MV-4-11 (cell line): ENCODE results near the gene LIME1.

ENCODE experiments used
- DNase-seq: peaks from one replicate; lab custom pipeline; 2025; lab: John Stamatoyannopoulos, UW

LIME1 gene

GRCh38 chr20:63749597-63750508 lies 13.4 kb downstream of the LIME1 start:
- no peak for DNase-seq

- peak; percentile 39 for DNase-seq
Observed at GRCh38 chr20:63750807-63751470, 14.5 kb downstream of the LIME1 start.

- DNase-seq: no peak
Observed at GRCh38 chr20:63751471-63752271, 15.2 kb downstream of the LIME1 start.

- no peak for DNase-seq
Observed at GRCh38 chr20:63752411-63753101, 16.1 kb downstream of the LIME1 start.

GRCh38 chr20:63753381-63753780 lies 16.9 kb downstream of the LIME1 start:
- no peak for DNase-seq

DNA sequence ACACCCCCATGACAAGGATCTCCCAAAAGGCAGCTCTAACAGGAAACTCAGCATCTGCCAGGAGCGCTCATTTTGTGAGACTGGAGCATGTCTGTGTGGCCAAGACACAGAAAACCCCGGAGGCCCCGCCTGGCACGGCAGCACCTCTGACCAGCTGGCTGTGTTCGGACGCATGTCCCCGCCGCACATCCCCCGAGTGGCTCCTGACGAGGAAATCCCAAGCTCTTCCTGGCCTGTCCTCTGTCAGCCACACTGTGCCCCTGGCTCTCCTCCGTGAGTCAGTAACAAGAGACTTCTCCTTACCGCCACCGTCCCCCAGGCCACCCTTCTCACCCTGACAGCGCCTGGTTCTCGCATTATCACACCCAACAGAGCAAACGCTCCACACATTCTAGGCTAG lies 17.5 kb downstream of the LIME1 start:
- DNase-seq: no peak

GRCh38 chr20:63755933-63756647 lies 19.6 kb downstream of the LIME1 start:
- no peak for DNase-seq

GRCh38 chr20:63756648-63756991 lies 20.2 kb downstream of the LIME1 start:
- DNase-seq: peak; percentile 73

DNA sequence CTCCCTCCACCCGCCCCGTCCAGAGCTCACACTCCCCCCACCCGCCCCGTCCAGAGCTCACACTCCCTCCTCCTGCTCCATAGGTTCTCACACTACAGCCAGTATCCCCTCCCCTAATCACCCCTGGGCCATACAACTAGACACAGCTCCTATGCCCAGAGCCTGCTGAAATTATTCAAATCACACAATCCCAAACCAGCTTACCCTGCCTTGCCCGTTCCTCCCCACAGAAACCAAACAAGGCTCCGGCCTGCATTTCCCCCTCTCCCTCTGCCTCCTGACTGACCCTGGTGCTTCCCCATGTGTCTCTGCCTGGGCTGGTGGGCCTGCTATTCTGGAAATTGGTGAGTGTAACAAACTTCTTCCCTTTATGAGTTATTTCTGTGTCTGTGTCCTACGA lies 21.7 kb downstream of the LIME1 start:
- no peak for DNase-seq

GRCh38 chr20:63759377-63759901 lies 23.0 kb downstream of the LIME1 start:
- no peak for DNase-seq

DNA sequence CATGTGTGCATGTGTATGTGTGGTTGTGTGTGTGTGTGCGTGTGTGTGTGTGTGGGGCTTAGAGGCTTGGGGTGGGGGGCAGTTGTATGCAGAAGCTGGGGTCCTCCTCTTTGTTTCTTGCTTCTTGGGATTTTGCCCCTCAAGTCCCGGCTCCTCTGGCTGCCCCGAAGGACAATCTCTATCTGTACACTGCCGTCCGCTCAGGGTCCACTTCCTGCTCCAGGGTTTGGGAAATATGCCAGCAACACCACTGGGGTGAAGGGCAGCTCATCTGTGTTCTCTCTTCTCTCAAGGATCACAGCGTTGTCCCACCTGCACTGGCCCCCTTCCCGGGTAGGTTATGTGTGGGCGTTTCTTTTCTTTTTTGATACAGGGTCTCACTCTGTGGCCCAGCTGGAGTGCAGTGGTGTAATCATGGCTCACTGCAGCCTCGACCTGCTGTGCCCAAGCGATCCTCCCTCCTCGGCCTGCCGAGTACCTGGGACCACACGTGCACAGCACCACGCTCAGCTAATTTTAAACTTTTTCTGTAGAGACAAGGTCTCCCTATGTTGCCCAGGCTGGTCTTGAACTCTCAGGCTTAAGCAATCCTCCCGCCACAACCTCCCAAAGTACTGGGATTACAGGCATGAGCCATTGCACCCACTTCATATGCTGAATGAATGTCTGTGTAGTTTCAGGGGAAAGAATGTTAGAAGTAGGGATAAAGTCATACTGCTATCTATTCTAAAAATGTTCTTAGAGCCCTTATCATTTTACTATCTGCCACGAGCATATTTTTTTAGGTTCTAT lies 28.8 kb downstream of the LIME1 start:
- DNase-seq: no peak

DNA sequence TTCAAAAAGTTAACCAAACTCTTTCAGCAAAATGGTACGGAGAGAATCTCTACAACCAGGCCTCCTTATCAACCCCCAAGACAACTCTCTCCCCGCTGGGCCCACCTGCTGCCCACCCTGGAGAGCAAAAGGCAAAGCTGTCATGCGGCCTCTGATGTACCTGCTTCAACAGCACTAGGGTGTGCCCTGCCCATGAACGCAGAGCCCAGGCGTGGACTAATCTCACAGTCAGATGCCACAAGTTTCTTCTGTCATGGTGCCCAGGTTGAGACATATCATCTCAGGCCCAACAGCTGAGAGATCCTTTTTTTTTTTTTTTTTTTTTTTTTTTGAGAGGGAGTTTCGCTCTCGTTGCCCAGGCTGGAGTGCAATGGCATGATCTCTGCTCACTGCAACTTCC lies 29.4 kb downstream of the LIME1 start:
- no peak for DNase-seq

DNA sequence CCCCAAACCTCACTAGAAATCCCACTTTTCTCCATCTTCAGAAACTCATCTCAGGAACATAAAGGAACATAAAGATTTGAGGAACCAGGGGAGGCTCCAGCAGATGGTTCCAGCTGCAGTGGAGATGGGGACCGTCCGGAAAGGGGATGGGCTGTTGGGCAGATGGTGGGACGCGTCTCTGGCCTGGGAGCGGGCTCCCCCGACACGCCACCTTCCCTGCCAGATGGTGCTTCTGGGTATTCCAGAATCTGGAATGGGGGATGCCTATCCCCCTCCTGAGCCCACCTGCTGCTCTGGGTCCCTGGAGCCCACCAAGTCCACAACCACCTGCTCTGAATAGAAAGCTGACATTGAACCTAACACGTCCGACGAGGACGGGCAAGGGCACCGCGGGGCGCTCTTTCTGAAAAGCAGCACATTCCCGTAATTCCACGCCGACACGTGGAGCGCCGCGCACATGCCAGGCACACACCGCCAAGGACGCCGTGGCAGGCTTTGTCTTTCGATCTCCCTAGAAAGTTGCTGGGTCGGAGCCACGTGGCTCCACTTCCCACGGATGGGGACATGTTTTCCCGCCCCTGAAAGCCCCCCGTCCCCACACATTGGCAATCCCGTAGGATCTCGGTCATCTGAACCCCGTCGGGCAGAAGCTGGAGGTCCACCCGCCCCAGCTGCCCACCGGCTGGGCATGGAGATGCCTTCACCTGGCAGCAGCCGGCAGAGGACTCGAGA lies 30.4 kb downstream of the LIME1 start:
- DNase-seq: no peak

GRCh38 chr20:63767456-63767855 lies 31.0 kb downstream of the LIME1 start:
- DNase-seq: no peak

- DNase-seq: no peak
Observed at GRCh38 chr20:63767886-63768285, 31.4 kb downstream of the LIME1 start.

- no peak for DNase-seq
Observed at GRCh38 chr20:63768591-63769515, 32.4 kb downstream of the LIME1 start.

- no peak for DNase-seq
Observed at GRCh38 chr20:63769891-63770474, 33.5 kb downstream of the LIME1 start.

- no peak for DNase-seq
Observed at GRCh38 chr20:63771046-63771707, 34.7 kb downstream of the LIME1 start.
